OCI-M1 (cell line): Measurements from ENCODE around the gene COMMD1.
A peak's percentile ranks its signal among the peaks of the same experiment; 100 is the strongest.
"Not testable (repeated sequence)": the region's sequence is repeated elsewhere in the genome, so short reads cannot be mapped to it uniquely, and the experiment has no call there.

ENCODE experiments used
- DNase-seq: peaks from one replicate; lab custom pipeline; 2025; lab: John Stamatoyannopoulos, UW

The COMMD1 gene

GRCh38 chr2:62074233-62074632, 168.8 kb downstream of the COMMD1 start:
- no peak for DNase-seq

GRCh38 chr2:62076980-62077638, 171.6 kb downstream of the COMMD1 start:
- DNase-seq: no peak

GRCh38 chr2:62084801-62085200, 179.3 kb downstream of the COMMD1 start:
- no peak for DNase-seq

- no peak for DNase-seq
These were observed 184.2 kb downstream of the COMMD1 start for GRCh38 chr2:62089658-62090057.

- DNase-seq: no peak
These were observed 186.0 kb downstream of the COMMD1 start for GRCh38 chr2:62091471-62091870.

GRCh38 chr2:62099050-62099449, 193.6 kb downstream of the COMMD1 start:
- DNase-seq: no peak

- no peak for DNase-seq
These were observed 194.2 kb downstream of the COMMD1 start for GRCh38 chr2:62099523-62100175.

- no peak for DNase-seq
These were observed 196.4 kb downstream of the COMMD1 start for GRCh38 chr2:62101886-62102285.

- no peak for DNase-seq
These were observed 197.0 kb downstream of the COMMD1 start for GRCh38 chr2:62102402-62102920.

- DNase-seq: peak; percentile 12
These were observed 204.1 kb downstream of the COMMD1 start for GRCh38 chr2:62109554-62109953.

- DNase-seq: no peak
These were observed 205.0 kb downstream of the COMMD1 start for GRCh38 chr2:62110415-62111025.

- DNase-seq: no peak
These were observed 206.7 kb downstream of the COMMD1 start for GRCh38 chr2:62112179-62112578.

GRCh38 chr2:62114564-62114963, 209.1 kb downstream of the COMMD1 start:
- DNase-seq: peak; percentile 16

GRCh38 chr2:62116983-62117382, 211.5 kb downstream of the COMMD1 start:
- DNase-seq: no peak

- no peak for DNase-seq
These were observed 212.7 kb downstream of the COMMD1 start for GRCh38 chr2:62118160-62118559.

- peak; percentile 23 for DNase-seq
These were observed 214.0 kb downstream of the COMMD1 start for GRCh38 chr2:62119311-62119974.

- DNase-seq: not testable (repeated sequence)
These were observed 220.8 kb downstream of the COMMD1 start for GRCh38 chr2:62126239-62126638.

GRCh38 chr2:62133320-62133823, 227.9 kb downstream of the COMMD1 start:
- DNase-seq: no peak

GRCh38 chr2:62136956-62137830, 231.7 kb downstream of the COMMD1 start:
- no peak for DNase-seq

- DNase-seq: no peak
These were observed 235.1 kb downstream of the COMMD1 start for GRCh38 chr2:62140426-62141141.
